ENCODE measurements around the gene PRRX2.
"Not testable (repeated sequence)": the region's sequence is repeated elsewhere in the genome, so short reads cannot be mapped to it uniquely, and the experiment has no call there.

Gene PRRX2

DNA sequence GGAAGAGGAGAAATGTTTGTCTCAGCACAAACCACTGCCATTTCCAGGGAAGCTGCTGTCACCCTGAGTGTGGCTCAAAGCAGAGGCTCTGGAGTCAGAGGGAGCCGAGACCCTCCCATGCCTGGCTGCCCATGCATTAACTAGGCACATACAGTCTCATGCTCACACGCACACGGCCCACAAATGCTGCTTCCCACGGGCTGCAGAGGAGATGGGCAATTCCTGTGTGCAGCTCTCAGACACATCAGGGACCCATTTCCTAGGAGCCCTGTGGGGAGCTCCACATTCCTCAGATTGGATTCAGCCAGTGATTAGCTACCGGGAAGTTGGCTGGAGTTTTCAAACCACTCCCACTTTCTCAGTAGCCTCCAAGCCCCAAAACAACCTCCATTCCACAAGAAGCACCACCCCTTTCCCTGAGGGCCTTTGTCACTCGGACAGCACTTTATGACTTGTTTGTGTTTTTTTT lies 96.5 kb downstream of the PRRX2 start:
- no peak for DNase-seq

DNA sequence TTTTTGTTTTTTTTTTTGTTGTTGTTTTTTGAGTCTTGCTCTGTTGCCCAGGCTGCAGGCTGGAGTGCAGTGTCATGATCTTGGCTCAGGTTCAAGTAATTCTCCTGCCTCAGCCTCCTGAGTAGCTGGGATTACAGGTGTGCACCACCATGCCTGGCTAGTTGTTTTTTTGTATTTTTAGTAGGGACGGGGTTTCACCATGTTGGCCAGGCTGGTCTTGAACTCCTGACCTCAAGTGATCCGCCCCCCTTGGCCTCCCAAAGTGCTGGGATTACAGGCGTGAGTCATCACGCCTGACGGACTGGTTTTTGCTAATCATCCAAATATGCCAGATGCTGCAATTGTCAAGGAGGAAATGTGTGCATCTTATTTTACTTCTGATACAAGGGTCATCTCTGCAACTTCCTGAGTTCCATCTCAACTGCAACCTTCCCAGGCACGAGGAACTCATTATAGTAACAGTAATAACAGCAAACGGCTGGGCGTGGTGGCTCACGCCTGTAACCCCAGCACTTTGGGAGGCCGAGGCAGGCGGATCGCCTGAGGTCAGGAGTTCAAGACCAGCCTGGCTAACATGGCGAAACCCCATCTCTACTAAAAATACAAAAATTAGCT lies 97.0 kb downstream of the PRRX2 start:
- DNase-seq: not testable (repeated sequence)

DNA sequence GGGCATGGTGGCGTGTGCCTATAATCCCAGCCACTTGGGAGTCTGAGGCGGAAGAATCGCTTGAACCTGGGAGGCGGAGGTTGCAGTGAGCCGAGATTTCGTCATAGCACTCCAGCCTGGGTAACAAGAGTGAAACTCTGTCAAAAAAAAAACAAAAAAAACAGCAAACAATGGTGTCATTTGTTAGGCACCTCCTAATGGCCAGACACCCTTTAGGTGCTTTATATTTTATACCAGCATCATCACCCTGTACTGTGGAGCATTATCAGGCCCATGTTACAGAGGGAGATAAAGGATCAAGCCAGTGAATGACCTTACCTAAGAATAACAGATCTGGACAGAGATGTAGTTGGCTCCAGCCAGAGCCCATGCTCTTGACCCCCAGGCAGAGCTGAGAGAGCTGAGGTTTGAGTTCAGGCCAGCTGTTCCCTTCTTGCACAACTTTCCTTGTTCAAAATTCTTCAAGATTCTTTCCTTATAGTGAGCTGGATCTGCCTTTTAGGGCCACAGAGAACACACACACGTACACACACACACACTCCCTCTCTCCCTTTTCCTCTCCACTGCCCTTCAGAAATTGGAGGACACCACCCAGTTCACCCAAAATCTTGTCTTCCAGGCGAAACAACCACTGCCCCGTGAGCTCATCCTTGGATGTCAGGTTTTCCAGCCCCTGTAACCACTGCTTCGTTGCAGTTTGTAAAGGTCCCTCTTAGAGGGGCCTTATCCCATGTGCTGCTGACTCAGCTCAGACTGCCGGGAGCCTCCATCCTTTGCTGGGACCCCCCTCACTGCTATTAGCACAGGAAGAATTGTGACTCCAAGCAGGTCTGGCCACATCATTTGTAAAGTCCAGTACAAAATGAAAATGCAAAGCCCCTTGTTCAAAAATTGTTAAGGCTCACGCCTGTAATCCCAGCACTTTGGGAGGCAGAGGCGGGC lies 97.8 kb downstream of the PRRX2 start:
- DNase-seq: no peak

DNA sequence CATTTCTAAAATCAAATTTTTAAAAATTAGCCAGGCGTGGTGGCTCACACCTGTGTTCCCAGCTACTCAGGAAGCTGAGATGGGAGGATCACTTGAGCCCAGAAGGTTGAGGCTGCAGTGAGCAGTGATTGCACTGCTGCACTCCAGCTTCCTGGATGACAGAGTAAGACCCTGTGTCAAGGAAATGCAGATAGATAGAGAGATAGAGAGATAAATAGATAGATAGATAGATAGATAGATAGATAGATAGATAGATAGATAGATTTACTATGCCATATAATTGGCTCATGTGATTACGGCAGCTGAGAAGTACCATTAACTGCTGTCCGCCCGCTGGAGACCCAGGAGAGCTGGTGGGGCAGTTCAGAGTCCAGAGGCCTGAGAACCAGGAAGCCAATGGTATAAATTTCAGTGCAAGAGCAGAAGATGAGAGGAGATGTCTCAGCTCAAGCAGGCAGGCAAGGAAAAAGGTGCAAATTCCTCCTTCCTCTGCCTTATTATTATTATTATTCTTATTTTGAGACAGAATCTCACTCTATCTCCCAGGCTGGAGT lies 100.4 kb downstream of the PRRX2 start:
- no peak for DNase-seq

DNA sequence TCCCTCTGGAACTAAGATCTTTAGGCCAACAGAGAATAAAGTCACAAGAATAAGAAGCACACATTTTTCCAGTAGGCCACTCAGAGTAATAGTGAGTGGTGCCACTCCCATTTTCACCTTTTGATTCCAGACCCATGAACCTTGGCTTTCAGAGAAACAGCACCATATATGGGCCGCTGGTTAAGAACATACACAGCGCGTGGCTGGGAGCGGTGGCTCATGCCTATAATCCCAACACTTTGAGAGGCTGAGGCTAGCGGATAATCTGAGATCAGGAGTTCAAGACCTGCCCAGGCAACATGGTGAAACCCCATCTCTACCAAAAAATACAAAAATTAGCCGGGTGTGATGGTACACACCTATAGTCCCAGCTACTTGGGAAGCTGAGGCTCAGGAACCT lies 103.0 kb downstream of the PRRX2 start:
- DNase-seq: no peak

DNA sequence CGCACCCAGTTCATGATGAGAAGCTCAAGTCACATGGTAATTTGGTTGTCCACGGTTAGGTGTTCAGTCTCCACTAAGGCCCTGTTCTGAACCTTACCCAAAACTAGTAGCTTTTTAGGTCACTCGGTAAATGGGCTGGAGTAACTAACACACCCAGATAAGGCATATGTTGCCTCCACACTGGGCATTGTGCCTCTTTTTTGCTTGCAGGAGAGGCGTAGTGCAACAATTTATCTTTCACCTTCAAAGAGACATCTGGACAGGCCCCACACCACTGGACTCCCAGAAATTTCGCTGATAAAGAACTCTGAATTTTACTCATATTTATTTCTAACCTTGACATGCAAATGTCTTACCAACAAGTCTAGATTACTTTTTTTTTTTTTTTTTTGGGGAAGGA lies 104.2 kb downstream of the PRRX2 start:
- no peak for DNase-seq

DNA sequence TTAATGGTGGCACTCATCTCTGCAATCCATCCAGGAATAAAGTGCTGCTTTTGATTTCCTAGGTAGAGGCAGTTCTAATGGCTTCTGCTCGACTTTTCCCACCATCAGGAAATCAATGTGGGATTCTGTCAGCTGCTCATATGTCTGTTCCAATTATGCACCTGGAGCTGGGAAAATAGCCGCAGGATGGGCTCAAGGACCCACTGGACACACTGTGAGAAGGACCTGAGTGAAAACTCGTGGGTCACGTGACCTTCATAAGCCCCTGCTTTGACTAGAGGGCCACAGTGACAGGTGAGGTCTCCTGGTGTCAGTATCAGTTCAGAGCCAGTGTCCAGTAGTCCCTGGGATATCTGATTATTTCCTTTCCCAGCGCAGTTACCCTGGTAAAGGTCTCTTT lies 105.3 kb downstream of the PRRX2 start:
- no peak for DNase-seq
